ENCODE measurements around the gene ACVR1B.

DNA sequence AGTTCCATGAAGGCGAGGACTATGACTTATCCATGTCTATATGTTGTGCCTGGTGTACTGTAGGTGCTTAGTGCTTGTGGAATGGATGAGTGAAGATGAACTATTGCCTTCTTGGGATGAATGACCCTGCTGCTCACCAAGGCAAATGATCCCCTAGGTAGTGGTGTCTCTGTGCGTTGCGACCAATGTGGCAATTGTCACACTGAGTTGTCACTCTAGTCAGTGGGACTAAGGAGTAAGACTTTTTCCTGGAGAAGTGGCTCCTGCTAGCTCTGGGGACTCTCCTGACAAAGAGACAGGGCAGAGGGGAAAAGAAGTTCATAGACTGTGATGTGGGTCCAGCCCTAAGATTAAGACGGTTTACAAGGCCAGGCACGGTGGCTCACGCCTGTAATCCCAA, 3.4 kb upstream of the ACVR1B start:
- TF ChIP-seq, protein P1, sequence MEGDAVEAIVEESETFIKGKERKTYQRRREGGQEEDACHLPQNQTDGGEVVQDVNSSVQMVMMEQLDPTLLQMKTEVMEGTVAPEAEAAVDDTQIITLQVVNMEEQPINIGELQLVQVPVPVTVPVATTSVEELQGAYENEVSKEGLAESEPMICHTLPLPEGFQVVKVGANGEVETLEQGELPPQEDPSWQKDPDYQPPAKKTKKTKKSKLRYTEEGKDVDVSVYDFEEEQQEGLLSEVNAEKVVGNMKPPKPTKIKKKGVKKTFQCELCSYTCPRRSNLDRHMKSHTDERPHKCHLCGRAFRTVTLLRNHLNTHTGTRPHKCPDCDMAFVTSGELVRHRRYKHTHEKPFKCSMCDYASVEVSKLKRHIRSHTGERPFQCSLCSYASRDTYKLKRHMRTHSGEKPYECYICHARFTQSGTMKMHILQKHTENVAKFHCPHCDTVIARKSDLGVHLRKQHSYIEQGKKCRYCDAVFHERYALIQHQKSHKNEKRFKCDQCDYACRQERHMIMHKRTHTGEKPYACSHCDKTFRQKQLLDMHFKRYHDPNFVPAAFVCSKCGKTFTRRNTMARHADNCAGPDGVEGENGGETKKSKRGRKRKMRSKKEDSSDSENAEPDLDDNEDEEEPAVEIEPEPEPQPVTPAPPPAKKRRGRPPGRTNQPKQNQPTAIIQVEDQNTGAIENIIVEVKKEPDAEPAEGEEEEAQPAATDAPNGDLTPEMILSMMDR (conservative IDR thresholded peaks at IDR 0.05; ENCODE audit: low read depth in 2 of 2): no peak
- TF ChIP-seq CREB1 (CRISPR knock-in tag; IDR thresholded peaks at IDR 0.05; ENCODE audit: low read depth): no peak
- TF ChIP-seq STAT1 (IDR thresholded peaks at IDR 0.05; ENCODE audit: unreplicated experiment): no peak
- TF ChIP-seq EZH2 (IDR thresholded peaks at IDR 0.05; ENCODE audit: low read depth, unreplicated experiment): no peak
- TF ChIP-seq POLR2AphosphoS5 (IDR thresholded peaks at IDR 0.05; ENCODE audit: low read depth): no peak
- no peak for TF ChIP-seq REST (IDR thresholded peaks at IDR 0.05; ENCODE audit: unreplicated experiment)
- no peak for TF ChIP-seq EZH2phosphoT487 (IDR thresholded peaks at IDR 0.05; ENCODE audit: unreplicated experiment)
- no peak for TF ChIP-seq JUNB (IDR thresholded peaks at IDR 0.05; ENCODE audit: unreplicated experiment)
- TF ChIP-seq ZNF331 (CRISPR knock-in tag; IDR thresholded peaks at IDR 0.05; ENCODE audit: low read depth): no peak
- no peak for TF ChIP-seq ZNF114 (CRISPR knock-in tag; IDR thresholded peaks at IDR 0.05)
- TF ChIP-seq, protein P2, sequence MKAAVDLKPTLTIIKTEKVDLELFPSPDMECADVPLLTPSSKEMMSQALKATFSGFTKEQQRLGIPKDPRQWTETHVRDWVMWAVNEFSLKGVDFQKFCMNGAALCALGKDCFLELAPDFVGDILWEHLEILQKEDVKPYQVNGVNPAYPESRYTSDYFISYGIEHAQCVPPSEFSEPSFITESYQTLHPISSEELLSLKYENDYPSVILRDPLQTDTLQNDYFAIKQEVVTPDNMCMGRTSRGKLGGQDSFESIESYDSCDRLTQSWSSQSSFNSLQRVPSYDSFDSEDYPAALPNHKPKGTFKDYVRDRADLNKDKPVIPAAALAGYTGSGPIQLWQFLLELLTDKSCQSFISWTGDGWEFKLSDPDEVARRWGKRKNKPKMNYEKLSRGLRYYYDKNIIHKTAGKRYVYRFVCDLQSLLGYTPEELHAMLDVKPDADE (IDR thresholded peaks at IDR 0.05): no peak
- no peak for TF ChIP-seq ZNF462 (CRISPR knock-in tag; IDR thresholded peaks at IDR 0.05)
- TF ChIP-seq NANOG (IDR thresholded peaks at IDR 0.05; ENCODE audit: borderline replicate concordance): no peak

Data from GM23338 (cell line).